SK-N-SH treated with all-trans-retinoic acid at 6 μM for 48 hours (cell line): ENCODE measurements around the gene SSR2.
A peak's percentile ranks its signal among the peaks of the same experiment; 100 is the strongest.

ENCODE experiments used
- ARNTL ChIP-seq: fragments of 450-650 bp; formaldehyde crosslinking; IDR thresholded peaks from 2 replicates; pipeline ENCODE4 v1.5.0; 2020; ENCODE audit warnings: low read depth, mild to moderate bottlenecking, moderate library complexity, borderline replicate concordance
- BACH2 ChIP-seq: fragments of 250-450 bp; sonication (Bioruptor Pico); IDR thresholded peaks from 2 replicates; pipeline ENCODE4 v1.9.0; 2021; ENCODE audit warnings: mild to moderate bottlenecking, borderline replicate concordance
- CREB5 ChIP-seq: fragments of 250-450 bp; sonication (Bioruptor Pico); IDR thresholded peaks from 2 replicates; pipeline ENCODE4 v1.5.1; 2020; ENCODE audit warnings: low read depth, mild to moderate bottlenecking, moderate library complexity
- CSDC2 ChIP-seq: fragments of 250-450 bp; sonication (Bioruptor Pico); IDR thresholded peaks from 2 replicates; pipeline ENCODE4 v1.5.0; 2020; ENCODE audit warnings: mild to moderate bottlenecking, moderate library complexity
- ESRRG ChIP-seq: fragments of 250-450 bp; sonication (Bioruptor Pico); IDR thresholded peaks from 2 replicates; pipeline ENCODE4 v1.6.1; 2021; ENCODE audit warnings: mild to moderate bottlenecking
- GLIS3 ChIP-seq: fragments of 250-450 bp; sonication (Bioruptor Pico); IDR thresholded peaks from 2 replicates; pipeline ENCODE4 v1.5.0; 2020; ENCODE audit warnings: mild to moderate bottlenecking, moderate library complexity
- ISL1 ChIP-seq: fragments of 250-450 bp; sonication (Bioruptor Pico); IDR thresholded peaks from 2 replicates; pipeline ENCODE4 v2.1.2; 2022; ENCODE audit warnings: mild to moderate bottlenecking, moderate library complexity
- OSR1 ChIP-seq: fragments of 250-450 bp; sonication (Bioruptor Pico); IDR thresholded peaks from 2 replicates; pipeline ENCODE4 v1.8.0; 2022; ENCODE audit warnings: moderate library complexity, mild to moderate bottlenecking, inconsistent platforms
- PATZ1 ChIP-seq: fragments of 250-450 bp; sonication (Bioruptor Pico); IDR thresholded peaks from 2 replicates; pipeline ENCODE4 v1.8.0; 2020; ENCODE audit warnings: mild to moderate bottlenecking, moderate library complexity, borderline replicate concordance
- TOX ChIP-seq: fragments of 250-450 bp; sonication (Bioruptor Pico); IDR thresholded peaks from 2 replicates; pipeline ENCODE4 v1.8.0; 2021; ENCODE audit warnings: mild to moderate bottlenecking, moderate library complexity, borderline replicate concordance
- ZFP3 ChIP-seq: fragments of 250-450 bp; sonication (Bioruptor Pico); IDR thresholded peaks from 2 replicates; pipeline ENCODE4 v1.5.0; 2020; ENCODE audit warnings: mild to moderate bottlenecking, moderate library complexity
- ZFP30 ChIP-seq: fragments of 450-650 bp; formaldehyde crosslinking; IDR thresholded peaks from 2 replicates; pipeline ENCODE4 v1.5.0; 2022; ENCODE audit warnings: mild to moderate bottlenecking, moderate library complexity
- ZNF565 ChIP-seq: fragments of 450-650 bp; formaldehyde crosslinking; conservative IDR thresholded peaks from 2 replicates; pipeline ENCODE4 v1.5.0; 2020; ENCODE audit warnings: low read depth, mild to moderate bottlenecking, moderate library complexity
- TF ChIP-seq, protein P1 (sequence below): fragments of 250-450 bp; sonication (Bioruptor Pico); IDR thresholded peaks from 2 replicates; pipeline ENCODE4 v1.5.1; 2021; ENCODE audit warnings: mild to moderate bottlenecking, moderate library complexity

DNA sequence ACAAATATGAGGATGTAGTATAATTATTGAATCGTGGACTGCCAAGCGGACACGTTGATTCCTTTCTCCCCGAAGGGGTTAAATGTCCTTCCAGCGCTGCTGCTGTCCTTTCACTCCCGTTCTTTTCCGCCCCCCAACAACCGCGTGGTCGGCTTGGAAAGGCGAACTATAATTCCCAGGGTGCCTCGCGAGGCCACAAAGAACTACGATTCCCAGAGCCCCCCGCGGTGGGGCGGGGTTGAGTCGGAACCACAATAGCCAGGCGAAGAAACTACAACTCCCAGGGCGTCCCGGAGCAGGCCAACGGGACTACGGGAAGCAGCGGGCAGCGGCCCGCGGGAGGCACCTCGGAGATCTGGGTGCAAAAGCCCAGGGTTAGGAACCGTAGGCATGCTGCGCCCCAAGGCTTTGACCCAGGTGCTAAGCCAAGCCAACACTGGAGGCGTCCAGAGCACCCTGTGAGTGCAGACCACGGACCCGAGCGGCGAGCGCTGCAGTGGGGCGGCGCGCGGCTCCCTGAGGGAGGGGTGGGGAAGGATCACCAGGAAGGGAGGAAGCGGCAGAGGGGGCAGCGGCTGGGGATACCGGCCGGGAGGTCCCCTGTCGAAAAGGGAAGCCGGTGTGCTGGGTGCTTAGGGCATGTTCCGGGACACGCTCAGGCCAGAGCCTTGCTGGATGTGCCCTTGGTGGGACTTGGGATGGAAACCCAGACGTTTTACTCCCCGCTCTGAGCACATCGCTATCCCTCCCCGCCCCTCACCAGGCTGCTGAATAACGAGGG lies 33.9 kb upstream of the SSR2 start, which contains the start of gene LAMTOR2:
- TF ChIP-seq ISL1 (CRISPR knock-in tag), result no peak
- TF ChIP-seq CSDC2 (CRISPR knock-in tag), result no peak
- TF ChIP-seq ARNTL (CRISPR knock-in tag), result no peak
- TF ChIP-seq CREB5, result no peak
- no peak for TF ChIP-seq ZNF565 (CRISPR knock-in tag)
- TF ChIP-seq OSR1 (CRISPR knock-in tag), result no peak
- no peak for TF ChIP-seq TOX
- no peak for TF ChIP-seq BACH2 (CRISPR knock-in tag)
- peak; percentile 44; the same call in 1 of the 2 replicates for TF ChIP-seq PATZ1 (CRISPR knock-in tag)
- TF ChIP-seq ESRRG (CRISPR knock-in tag), result no peak
- TF ChIP-seq ZFP3 (CRISPR knock-in tag), result no peak
- no peak for TF ChIP-seq ZFP30 (CRISPR knock-in tag)
- TF ChIP-seq GLIS3 (CRISPR knock-in tag), result no peak
- TF ChIP-seq, protein P1, sequence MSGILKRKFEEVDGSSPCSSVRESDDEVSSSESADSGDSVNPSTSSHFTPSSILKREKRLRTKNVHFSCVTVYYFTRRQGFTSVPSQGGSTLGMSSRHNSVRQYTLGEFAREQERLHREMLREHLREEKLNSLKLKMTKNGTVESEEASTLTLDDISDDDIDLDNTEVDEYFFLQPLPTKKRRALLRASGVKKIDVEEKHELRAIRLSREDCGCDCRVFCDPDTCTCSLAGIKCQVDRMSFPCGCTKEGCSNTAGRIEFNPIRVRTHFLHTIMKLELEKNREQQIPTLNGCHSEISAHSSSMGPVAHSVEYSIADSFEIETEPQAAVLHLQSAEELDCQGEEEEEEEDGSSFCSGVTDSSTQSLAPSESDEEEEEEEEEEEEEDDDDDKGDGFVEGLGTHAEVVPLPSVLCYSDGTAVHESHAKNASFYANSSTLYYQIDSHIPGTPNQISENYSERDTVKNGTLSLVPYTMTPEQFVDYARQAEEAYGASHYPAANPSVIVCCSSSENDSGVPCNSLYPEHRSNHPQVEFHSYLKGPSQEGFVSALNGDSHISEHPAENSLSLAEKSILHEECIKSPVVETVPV (CRISPR knock-in tag), result no peak
